Measurements from ENCODE around the gene ZBTB8OS.

DNA sequence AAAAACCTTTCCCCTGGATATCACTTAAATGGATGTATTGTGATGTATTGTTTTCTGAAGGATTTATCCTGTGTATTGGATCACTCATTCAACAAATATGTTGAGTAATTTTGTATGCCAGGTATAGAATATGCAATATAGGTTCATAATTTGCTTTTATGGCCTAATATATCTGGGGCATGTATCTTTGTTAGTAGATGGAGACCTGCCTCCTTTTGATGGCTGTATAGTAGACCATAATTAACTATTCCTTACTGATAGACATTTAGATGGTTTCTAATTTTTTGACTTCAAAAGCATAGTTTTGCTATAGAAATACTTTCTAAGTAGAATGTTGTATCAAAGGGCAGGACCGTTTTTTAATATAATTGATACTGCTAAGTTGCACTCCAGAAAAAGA lies 9.2 kb upstream of the ZBTB8OS start:
- TF ChIP-seq, protein P1, sequence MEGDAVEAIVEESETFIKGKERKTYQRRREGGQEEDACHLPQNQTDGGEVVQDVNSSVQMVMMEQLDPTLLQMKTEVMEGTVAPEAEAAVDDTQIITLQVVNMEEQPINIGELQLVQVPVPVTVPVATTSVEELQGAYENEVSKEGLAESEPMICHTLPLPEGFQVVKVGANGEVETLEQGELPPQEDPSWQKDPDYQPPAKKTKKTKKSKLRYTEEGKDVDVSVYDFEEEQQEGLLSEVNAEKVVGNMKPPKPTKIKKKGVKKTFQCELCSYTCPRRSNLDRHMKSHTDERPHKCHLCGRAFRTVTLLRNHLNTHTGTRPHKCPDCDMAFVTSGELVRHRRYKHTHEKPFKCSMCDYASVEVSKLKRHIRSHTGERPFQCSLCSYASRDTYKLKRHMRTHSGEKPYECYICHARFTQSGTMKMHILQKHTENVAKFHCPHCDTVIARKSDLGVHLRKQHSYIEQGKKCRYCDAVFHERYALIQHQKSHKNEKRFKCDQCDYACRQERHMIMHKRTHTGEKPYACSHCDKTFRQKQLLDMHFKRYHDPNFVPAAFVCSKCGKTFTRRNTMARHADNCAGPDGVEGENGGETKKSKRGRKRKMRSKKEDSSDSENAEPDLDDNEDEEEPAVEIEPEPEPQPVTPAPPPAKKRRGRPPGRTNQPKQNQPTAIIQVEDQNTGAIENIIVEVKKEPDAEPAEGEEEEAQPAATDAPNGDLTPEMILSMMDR (conservative IDR thresholded peaks at IDR 0.05 in 1 of 2, IDR thresholded peaks at IDR 0.05 in 1 of 2; ENCODE audit: low read depth in 1 of 2, low read length in 2 of 2), result no peak
- no peak for TF ChIP-seq EZH2 (IDR thresholded peaks at IDR 0.05; ENCODE audit: low read length, missing control alignments)
